ENCODE results near the gene KIF27.
"Not testable (repeated sequence)": the region's sequence is repeated elsewhere in the genome, so short reads cannot be mapped to it uniquely, and the experiment has no call there.

GRCh38 chr9:83849895-83850294, 71.3 kb downstream of the KIF27 start:
- not testable (repeated sequence) for TF ChIP-seq CTCF, POLR2AphosphoS5 (IDR thresholded peaks at IDR 0.05)

Measured in stomach (tissue), 4 donors.